Measurements from ENCODE around the gene LEPROT.

Gene LEPROT

GRCh38 chr1:65478379-65479026, 58.0 kb downstream of the LEPROT start:
- DNase-seq, result no peak

DNA sequence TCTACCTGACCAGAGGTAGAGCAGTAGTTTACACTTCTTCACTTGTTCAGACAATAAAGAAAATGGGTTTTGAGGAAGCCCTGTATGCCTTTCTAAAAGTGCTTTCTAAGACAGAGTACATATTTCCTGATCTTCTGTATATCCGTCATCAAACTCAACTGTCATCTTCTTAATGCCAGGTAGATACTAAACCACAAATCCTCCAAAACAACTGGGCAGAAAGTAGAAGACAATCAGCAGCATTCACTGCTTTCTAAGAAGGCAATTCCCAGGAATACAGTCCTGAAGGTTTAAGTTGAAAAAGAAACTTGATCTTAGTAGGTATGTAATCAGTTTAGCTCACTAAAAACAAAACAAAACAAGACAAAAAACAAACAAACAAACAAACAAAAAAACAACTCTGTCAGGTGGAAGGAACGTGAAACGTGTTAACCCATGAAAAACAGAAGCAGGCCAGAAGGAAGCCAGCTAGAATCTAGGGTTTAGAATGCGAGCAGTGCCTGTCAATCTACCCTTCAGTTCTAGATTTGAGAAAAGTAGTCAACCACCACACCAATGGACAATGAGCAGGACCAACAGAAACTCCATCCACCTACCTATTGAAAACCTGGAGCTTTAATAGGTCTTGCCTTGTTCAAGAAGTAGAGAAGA, 59.2 kb downstream of the LEPROT start:
- DNase-seq, result no peak

DNA sequence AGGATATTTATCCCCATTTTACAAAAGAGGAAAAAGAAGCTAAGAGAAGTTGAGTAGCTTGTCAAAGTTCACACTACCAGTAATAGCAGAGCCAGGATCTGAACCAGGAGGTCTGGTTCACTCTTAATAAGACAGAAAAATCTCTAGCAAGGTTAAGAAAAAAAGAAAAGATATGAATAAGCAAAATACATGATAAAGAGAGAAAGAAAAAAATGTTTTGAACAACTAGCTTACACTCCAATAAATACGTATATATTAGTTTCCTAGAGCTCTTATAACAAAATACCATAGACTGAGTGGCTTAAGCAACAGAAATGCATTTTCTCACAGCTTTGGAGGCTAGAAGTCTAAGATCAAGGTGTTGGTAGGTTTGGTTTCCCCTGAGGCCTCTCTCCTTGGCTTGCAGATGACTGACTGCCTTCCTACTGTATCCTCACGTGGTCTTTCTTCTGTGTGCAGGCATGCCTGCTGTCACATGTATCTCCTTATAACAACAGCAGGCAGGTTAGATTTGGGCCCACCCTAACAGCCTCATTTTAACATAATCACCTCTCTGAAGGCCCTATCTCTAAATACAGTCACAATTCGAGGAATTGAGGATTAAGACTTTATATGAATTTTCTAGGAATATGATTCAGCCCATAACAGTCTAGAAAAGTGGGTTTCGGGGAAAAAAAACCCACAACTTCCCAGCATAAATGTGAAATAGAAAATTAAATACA, 60.4 kb downstream of the LEPROT start:
- DNase-seq, result no peak

GRCh38 chr1:65483993-65484754, 63.7 kb downstream of the LEPROT start:
- no peak for DNase-seq

Measured in NCI-H2081 treated with DMSO at 0.1 percent for 48 hours (cell line).